ENCODE results near the gene PARD3. TPM values are rescaled to one million over a fixed set of nuclear protein-coding genes. Genes with fewer than 3 reads are reported as not detected.

The PARD3 gene
- total and polyA plus RNA-seq, 2 donors (not counting 3 experiments of a cell fraction or from before 2014, with no cell fraction given), result 7.3 to 24.1 TPM

GRCh38 chr10:34141032-34141680, 673.9 kb downstream of the PARD3 start:
- BruUV-seq (replicated peaks), result no TSS peak

More at GRCh38 chr10:34141032-34141680, 673.9 kb downstream of the PARD3 start:
- intact Hi-C loops (cut with micrococcal nuclease), result no loop called here
- dilution Hi-C loops (cut with MboI; ENCODE audit: extremely low pct_ligation_motif_present, low sequenced_read_pairs), result no loop called here
- Histone ChIP-seq H3K27ac (ENCODE audit: insufficient read depth, low read depth, low read length) (no peak overlapping the region), H3K4me2 (ENCODE audit: insufficient read depth, low read length) (no peak overlapping the region), H3K4me1 (ENCODE audit: control insufficient read depth, extremely low read depth, insufficient read depth, low read length) (peaks cover 11% of the 10 kb centered on the region), H3K4me3 (replicated peaks in 1 of 3; ENCODE audit: insufficient read depth in 1 of 3, low read depth in 1 of 3, low read length in 3 of 3) (no peak overlapping the region), H2AFZ (ENCODE audit: low read depth, low read length) (no peak overlapping the region), H3K9me3 (replicated peaks; ENCODE audit: control insufficient read depth, insufficient read depth, low read length) (no peaks in the 10 kb centered on the region), H4K20me1 (replicated peaks; ENCODE audit: control insufficient read depth, extremely low read depth, insufficient read depth, low read length) (no peaks in the 10 kb centered on the region), H3K27me3 (ENCODE audit: control insufficient read depth in 2 of 2, insufficient read depth in 2 of 2, low read length in 2 of 2) (no peaks in the 10 kb centered on the region), H3K79me2 (ENCODE audit: control insufficient read depth, insufficient read depth, low read length) (no peaks in the 10 kb centered on the region), H3K9me1 (replicated peaks; ENCODE audit: control insufficient read depth, extremely low read depth, insufficient read depth, low read length) (no peaks in the 10 kb centered on the region), H3K36me3 (ENCODE audit: control insufficient read depth in 2 of 2, extremely low read depth in 1 of 2, insufficient read depth in 2 of 2, low read length in 2 of 2) (no peaks in the 10 kb centered on the region), H3K9ac (replicated peaks; ENCODE audit: extremely low read depth, insufficient read depth, low read length) (no peak overlapping the region)
- CTCF ChIA-PET, result no interaction called here
- FAIRE-seq, result no peak
- DNase-seq (ENCODE audit: low read depth, low spot score), result no peak
- no peak for TF ChIP-seq POLR2AphosphoS5 (IDR thresholded peaks at IDR 0.05; ENCODE audit: insufficient read depth, low read depth, low read length)
- TF ChIP-seq EZH2 (IDR thresholded peaks at IDR 0.05; ENCODE audit: borderline replicate concordance, low read depth, low read length, severe bottlenecking), result no peak
- no peak for TF ChIP-seq POLR2A (IDR thresholded peaks at IDR 0.05; ENCODE audit: low read depth, low read length)
- no peak for TF ChIP-seq CTCF (IDR thresholded peaks at IDR 0.05; ENCODE audit: extremely low read depth in 1 of 2, insufficient read depth in 1 of 2, low read depth in 1 of 2, low read length in 2 of 2)
- no peak for TF ChIP-seq JUN (IDR thresholded peaks at IDR 0.05; ENCODE audit: borderline replicate concordance, insufficient read depth, insufficient read length, low read depth)
- no peak for TF ChIP-seq FOS (IDR thresholded peaks at IDR 0.05; ENCODE audit: borderline replicate concordance, insufficient read depth, low read length)
- no peak for TF ChIP-seq MYC (IDR thresholded peaks at IDR 0.05; ENCODE audit: low read depth, low read length)
- TF ChIP-seq GATA2 (IDR thresholded peaks at IDR 0.05; ENCODE audit: insufficient read depth, insufficient read length, low read depth, low read length), result no peak
- no peak for TF ChIP-seq MAX (IDR thresholded peaks at IDR 0.05; ENCODE audit: insufficient read depth, insufficient read length)
- POLR2A ChIA-PET, result no interaction called here
